Immature natural killer cell (primary cell): Measurements from ENCODE around the gene GPATCH8. TPM values are rescaled to one million over a fixed set of nuclear protein-coding genes. Genes with fewer than 3 reads are reported as not detected.
"Not testable (repeated sequence)": the region's sequence is repeated elsewhere in the genome, so short reads cannot be mapped to it uniquely, and the experiment has no call there.

ENCODE experiments used
- DNase-seq, 3 donors: peaks; one replicate each; pipeline ENCODE4 v3.0.0; 2022; ENCODE audit warnings: mixed read lengths in 1 of 3
- H3K27ac Mint-ChIP-seq, 6 donors: one replicate each; pipeline ENCODE4 v1.8.0; 2020; ENCODE audit warnings: mixed read lengths in 6 of 6, mild to moderate bottlenecking in 5 of 6, inconsistent platforms in 4 of 6, moderate library complexity in 3 of 6
- H3K27me3 Mint-ChIP-seq, 3 donors: one replicate each; pipeline ENCODE4 v1.8.0; 2020 to 2021; ENCODE audit warnings: low read depth in 3 of 3, mild to moderate bottlenecking in 3 of 3, mixed read lengths in 3 of 3, moderate library complexity in 3 of 3, inconsistent platforms in 1 of 3
- H3K36me3 Mint-ChIP-seq, 3 donors: one replicate each; pipeline ENCODE4 v1.8.0; 2020; ENCODE audit warnings: mixed read lengths in 3 of 3, inconsistent platforms in 2 of 3, mild to moderate bottlenecking in 2 of 3
- H3K4me1 Mint-ChIP-seq, 2 donors: one replicate each; pipeline ENCODE4 v1.8.0; 2020; ENCODE audit warnings: inconsistent platforms in 2 of 2, mild to moderate bottlenecking in 2 of 2, mixed read lengths in 2 of 2, moderate library complexity in 1 of 2
- H3K4me3 Mint-ChIP-seq, 5 donors: one replicate each; pipeline ENCODE4 v1.8.0; 2020; ENCODE audit warnings: mild to moderate bottlenecking in 5 of 5, mixed read lengths in 5 of 5, inconsistent platforms in 3 of 5, moderate library complexity in 3 of 5
- H3K9me3 Mint-ChIP-seq, 6 donors: one replicate each; pipeline ENCODE4 v1.8.0; 2020; ENCODE audit warnings: mild to moderate bottlenecking in 6 of 6, mixed read lengths in 6 of 6, inconsistent platforms in 4 of 6, moderate library complexity in 3 of 6
- polyA plus RNA-seq, 3 donors: library from polyadenylated mRNA; unstranded; fragments of 300-500 nt; fragmentation: Illumina TruSeq; gene quantifications; one replicate each; pipeline ENCODE4 v1.2.3, GENCODE V29; 2021

GPATCH8 gene
- polyA plus RNA-seq, 3 donors from 2014 or later, result 15.5 to 101 (median 22.1) TPM

DNA sequence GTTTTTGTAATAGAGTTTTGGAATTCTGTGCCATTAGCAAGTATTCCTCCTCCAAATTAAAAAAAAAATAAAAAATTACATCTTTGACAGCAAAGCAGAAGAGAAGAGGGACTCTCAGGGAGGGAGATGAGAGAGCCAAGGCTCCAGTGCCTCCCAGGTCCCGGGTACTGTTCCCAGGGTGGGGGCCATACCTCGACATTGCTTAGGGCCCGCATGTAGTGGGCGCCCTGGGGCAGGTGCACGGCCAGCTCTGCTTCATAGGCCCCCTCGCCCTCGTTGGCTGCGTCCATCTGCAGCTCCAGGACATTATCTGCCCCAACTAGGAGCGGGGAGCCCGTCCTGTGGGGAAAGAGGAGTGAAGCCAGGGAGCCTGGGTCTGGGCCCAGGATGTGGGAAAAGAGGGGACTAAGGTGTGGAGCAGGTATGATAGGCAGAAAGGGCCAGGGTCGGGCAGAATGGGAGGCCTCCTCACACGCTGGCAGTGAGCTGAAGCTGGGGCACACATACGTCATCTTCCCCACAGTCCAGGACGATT, 125.0 kb downstream of the GPATCH8 start:
- Mint-ChIP-seq H3K4me3 (no peak overlapping the region), H3K27me3 (peaks cover 2 to 10% (median 3%) of the 10 kb centered on the region in 3 donors), H3K27ac (no peak overlapping the region), H3K36me3 (no peaks in the 10 kb centered on the region), H3K4me1 (no peaks in the 10 kb centered on the region), H3K9me3 (no peaks in the 10 kb centered on the region)
- DNase-seq, result no peak

GRCh38 chr17:44376779-44377178, 126.4 kb downstream of the GPATCH8 start:
- no peaks in the 10 kb centered on the region for H3K36me3 Mint-ChIP-seq
- no peaks in the 10 kb centered on the region for H3K4me1 Mint-ChIP-seq
- no peak overlapping the region for H3K4me3 Mint-ChIP-seq
- no peaks in the 10 kb centered on the region for H3K9me3 Mint-ChIP-seq
- peaks cover 3 to 7% (median 6%) of the 10 kb centered on the region in 3 donors for H3K27me3 Mint-ChIP-seq
- H3K27ac Mint-ChIP-seq, result no peak overlapping the region
- DNase-seq, result no peak

- Mint-ChIP-seq H3K27me3 (peaks cover 5 to 7% (median 6%) of the 10 kb centered on the region in 3 donors), H3K36me3 (no peaks in the 10 kb centered on the region), H3K9me3 (no peaks in the 10 kb centered on the region), H3K4me1 (no peaks in the 10 kb centered on the region), H3K27ac (no peak overlapping the region), H3K4me3 (no peak overlapping the region)
- DNase-seq, result no peak
These were observed 127.1 kb downstream of the GPATCH8 start for GRCh38 chr17:44376124-44376523.

DNA sequence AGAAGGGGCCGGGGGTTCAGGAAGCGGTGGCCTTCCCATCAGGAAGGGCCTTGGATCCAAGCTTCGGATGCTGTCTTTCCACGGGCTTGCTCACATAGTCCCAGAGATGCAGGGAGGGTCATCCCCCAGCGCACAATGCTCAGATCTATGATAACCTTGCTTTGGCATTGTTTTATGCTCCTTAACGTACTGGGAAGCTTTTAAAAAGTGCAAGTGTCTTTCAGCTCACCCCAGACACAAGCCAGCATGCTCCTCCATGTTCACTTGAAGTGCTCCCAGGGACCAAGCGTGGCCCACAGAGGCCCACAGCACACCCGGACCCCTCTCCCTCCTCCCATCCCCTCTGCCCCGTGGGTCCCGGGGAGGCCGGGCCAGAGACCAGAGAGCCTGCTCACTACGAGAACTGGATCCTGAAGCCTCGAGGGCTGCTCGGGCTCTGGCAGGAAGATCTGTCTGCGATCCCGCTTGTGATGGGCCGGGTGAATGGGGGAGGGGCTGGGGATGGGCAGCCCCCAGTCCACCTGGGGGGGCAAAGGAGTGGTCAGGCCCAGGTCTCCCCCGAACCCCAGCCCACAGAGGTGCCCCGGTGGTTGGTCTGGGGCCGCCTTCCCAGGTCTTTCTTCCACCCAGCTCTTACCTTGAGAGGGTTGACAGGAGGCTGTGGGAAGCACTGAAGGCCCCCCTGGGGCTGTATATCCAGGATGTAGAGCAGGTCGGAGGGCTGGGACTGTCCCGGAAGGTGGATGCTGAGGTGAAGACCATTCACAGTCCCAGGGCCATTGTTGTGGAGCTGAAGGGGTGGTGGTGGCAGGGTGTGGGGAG, 127.8 kb downstream of the GPATCH8 start:
- H3K27ac Mint-ChIP-seq, result no peak overlapping the region
- peaks cover 5 to 7% (median 6%) of the 10 kb centered on the region in 3 donors for H3K27me3 Mint-ChIP-seq
- H3K36me3 Mint-ChIP-seq, result no peaks in the 10 kb centered on the region
- H3K4me1 Mint-ChIP-seq, result no peaks in the 10 kb centered on the region
- no peaks in the 10 kb centered on the region for H3K9me3 Mint-ChIP-seq
- DNase-seq, result no peak
- H3K4me3 Mint-ChIP-seq, result no peak overlapping the region

DNA sequence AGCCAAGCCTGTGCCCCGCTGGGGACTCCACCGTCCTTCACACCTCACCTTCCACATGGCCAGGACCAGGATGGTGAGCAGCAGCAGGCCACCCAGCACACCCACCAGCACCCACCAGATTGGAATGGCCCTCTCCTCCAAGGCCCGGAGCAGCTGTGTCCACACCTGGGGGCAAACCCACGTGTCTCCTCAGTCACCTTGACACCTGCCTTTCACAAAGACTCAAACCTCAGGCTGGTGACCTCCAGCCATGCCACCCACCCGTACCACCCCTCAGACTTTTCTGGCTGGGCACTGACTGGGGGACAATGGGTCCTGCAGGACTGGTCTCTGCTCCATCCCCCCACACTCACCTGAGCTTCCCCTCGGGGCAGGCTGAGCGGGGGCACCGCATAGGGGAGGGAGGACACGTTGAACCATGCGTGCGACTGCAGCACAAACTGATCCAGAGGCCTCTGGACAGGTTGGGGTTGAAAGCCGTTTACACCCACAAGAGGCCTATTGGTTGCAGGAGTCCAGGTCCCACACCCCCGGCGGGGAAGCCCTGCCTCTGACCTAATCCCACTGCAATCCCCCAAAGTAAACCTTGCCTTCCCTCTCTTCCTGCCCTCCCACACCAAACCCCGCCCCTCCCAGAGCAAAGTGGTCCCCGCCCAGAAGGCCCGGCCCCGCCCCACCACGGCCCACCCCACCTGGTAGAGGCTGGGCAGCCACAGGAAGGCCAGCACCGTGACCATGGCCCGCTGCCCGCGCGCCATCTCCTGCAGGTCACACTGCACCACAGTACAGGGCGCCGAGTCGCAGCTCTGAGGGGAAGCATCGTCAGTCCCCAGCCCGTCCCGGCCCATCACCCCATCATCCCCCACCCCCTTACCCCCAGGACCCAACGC, 128.7 kb downstream of the GPATCH8 start:
- no peak for DNase-seq
- Mint-ChIP-seq H3K36me3 (no peaks in the 10 kb centered on the region), H3K4me3 (no peak overlapping the region), H3K27me3 (peaks cover 5 to 11% (median 8%) of the 10 kb centered on the region in 3 donors), H3K27ac (no peak overlapping the region), H3K9me3 (no peaks in the 10 kb centered on the region), H3K4me1 (peaks cover 3 to 5% of the 10 kb centered on the region in 2 donors)

DNA sequence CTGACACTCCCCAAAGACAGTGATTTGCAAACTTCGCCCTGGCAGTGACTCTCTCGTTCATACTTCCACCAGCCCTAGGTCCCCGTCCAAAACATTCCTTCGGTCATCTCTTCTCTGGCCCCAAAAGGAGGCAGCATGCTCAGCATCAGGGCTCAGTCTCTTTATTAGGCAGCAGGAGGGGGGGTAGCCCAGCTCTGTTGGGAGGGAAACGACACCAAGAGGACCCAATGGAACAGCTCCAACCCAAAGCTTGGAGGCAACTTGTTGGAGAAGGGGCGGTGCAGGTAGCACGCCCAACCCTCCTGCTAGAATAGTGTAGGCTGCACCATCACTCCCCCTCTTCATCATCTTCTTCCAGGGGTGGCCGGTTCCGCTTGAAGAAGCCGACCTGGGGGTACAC, 131.2 kb downstream of the GPATCH8 start:
- Mint-ChIP-seq H3K27ac (no peak overlapping the region), H3K4me1 (peaks cover 8% of the 10 kb centered on the region in 2 donors), H3K27me3 (peaks cover 6 to 13% (median 8%) of the 10 kb centered on the region in 3 donors), H3K9me3 (no peaks in the 10 kb centered on the region), H3K36me3 (no peaks in the 10 kb centered on the region), H3K4me3 (peak overlapping the region in 1 of 5 donors; percentile 15)
- DNase-seq, result no peak

GRCh38 chr17:44369414-44370023, 133.7 kb downstream of the GPATCH8 start:
- Mint-ChIP-seq H3K4me3 (peak overlapping the region; percentile 75 to 87 (median 81)), H3K4me1 (peaks cover 8 to 13% of the 10 kb centered on the region in 2 donors), H3K27me3 (peaks cover 10 to 16% (median 16%) of the 10 kb centered on the region in 3 donors)
- DNase-seq, result peak in 1 of 3 donors; percentile 24
- not testable (repeated sequence) for H3K27ac Mint-ChIP-seq, H3K36me3 Mint-ChIP-seq, H3K9me3 Mint-ChIP-seq

DNA sequence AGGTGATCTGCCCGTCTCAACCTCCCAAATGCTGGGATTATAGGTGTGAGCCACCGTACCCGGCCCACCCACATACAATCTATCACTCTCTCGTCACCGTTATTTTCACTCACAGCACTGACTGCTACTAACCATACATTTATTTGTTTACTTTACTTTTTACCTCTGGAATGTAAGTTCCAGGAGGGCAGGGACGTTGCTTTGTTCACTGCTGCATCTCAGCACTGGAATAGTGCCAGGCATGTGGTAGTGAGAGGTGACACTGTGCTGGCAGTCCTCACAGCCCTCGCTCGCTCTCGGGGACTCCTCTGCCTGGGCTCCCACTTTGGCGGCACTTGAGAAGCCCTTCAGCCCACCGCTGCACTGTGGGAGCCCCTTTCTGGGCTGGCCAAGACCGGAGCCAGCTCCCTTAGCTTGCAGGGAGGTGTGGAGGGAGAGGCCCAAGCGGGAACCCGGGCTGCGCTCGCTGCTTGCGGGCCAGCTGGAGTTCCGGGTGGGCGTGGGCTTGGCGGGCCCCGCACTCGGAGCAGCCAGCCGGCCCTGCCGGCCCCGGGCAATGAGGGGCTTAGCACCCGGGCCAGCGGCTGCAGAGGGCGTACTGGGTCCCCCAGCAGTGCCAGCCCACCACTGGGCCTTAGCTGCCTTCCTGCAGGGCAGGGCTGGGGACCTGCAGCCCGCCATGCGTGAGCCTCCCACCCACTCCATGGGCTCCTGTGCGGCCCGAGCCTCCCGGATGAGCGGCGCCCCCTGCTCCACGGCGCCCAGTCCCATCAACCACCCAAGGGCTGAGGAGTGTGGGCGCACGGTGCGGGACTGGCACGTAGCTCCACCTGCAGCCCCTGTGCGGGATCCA, 134.6 kb downstream of the GPATCH8 start:
- H3K4me3 Mint-ChIP-seq, H3K36me3 Mint-ChIP-seq, H3K27ac Mint-ChIP-seq, DNase-seq, H3K9me3 Mint-ChIP-seq: not testable (repeated sequence)
- peaks cover 9 to 13% of the 10 kb centered on the region in 2 donors for H3K4me1 Mint-ChIP-seq
- peaks cover 10 to 19% (median 16%) of the 10 kb centered on the region in 3 donors for H3K27me3 Mint-ChIP-seq

DNA sequence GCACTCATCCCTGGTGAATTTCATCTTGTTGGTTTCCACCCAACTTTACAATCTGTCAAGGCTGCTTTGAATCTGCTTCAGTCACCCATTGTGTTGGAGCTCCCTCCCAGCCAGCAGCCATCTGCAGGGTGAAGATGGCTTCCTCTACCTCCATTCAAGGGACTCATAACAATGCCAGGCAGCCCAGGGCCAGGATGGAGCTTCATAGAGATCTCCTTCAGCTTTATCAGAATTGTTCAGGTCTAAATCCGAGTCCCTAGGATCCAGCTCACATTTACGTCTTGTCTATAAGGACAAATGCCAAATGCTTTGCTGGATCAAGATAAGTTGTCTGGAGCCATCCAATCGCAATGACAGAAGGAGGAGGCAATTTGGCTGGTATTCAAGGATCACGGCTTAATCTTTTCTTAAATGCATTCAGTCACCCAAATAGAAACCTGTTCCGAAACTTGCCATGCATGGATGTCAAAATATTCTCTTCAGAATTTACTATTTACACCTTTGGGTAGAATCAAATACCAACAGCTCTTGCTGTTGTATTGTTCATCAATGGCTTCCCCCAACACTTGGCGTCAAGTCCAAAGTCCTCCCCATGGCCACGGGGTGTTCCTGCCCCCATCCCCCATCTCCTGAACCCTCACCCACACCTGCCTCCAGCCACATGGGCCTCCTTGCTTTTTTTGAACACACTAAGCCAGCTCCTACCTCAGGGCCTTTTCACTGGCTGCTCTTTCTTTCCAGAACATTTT, 135.8 kb downstream of the GPATCH8 start:
- Mint-ChIP-seq H3K4me1 (peaks cover 10 to 13% of the 10 kb centered on the region in 2 donors), H3K36me3 (no peaks in the 10 kb centered on the region), H3K4me3 (no peak overlapping the region), H3K27ac (no peak overlapping the region), H3K9me3 (no peaks in the 10 kb centered on the region), H3K27me3 (peaks cover 6 to 19% (median 16%) of the 10 kb centered on the region in 3 donors)
- no peak for DNase-seq

GRCh38 chr17:44365051-44365450, 138.2 kb downstream of the GPATCH8 start:
- H3K27ac Mint-ChIP-seq, DNase-seq, H3K9me3 Mint-ChIP-seq, H3K36me3 Mint-ChIP-seq: not testable (repeated sequence)
- peaks cover 10 to 13% of the 10 kb centered on the region in 2 donors for H3K4me1 Mint-ChIP-seq
- peaks cover 8 to 17% (median 13%) of the 10 kb centered on the region in 3 donors for H3K27me3 Mint-ChIP-seq
- H3K4me3 Mint-ChIP-seq, result peak overlapping the region; percentile 9 to 78 (median 70)

DNA sequence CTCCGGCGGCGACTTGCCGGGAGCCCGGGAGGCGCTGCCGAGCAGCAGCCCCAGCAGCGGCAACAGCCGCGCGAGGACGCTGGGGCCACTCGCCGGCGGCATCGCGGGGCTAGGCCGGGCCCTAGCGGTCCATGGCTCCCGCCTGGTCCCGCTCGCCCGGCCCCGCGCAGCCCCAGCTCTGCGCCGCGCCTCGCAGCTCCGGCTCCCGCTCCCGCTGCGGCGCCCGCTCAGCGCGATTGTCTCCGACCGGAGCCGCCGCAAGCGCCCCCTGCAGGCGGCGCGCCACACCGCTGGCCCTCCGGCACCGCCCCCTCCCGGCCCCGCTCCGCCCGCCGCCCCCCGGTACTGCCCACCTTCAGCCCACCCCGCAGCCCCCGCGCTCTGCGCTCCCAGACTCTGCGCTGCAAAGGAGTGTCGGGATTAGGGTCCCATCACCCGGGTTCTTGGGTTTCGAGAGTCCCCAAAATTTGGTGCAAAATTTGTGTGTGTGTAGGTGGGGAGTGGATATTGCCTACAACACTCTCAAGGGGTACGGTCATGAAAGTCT, 139.5 kb downstream of the GPATCH8 start, which contains the start of gene FAM171A2:
Gene FAM171A2, minus strand, starts transcription at position 241 of the 547 bp plus-strand sequence. Its CDS starts 139 bp downstream, at position 102.
- peak; percentile 64 to 71 (median 69) for DNase-seq
- no peaks in the 10 kb centered on the region for H3K36me3 Mint-ChIP-seq
- peaks cover 6 to 17% (median 10%) of the 10 kb centered on the region in 3 donors for H3K27me3 Mint-ChIP-seq
- peaks cover 3 to 5% of the 10 kb centered on the region in 2 donors for H3K4me1 Mint-ChIP-seq
- peak within 1 kb of the TSS; percentile 76 to 88 (median 82) for H3K4me3 Mint-ChIP-seq
- no peak within 1 kb of the TSS for H3K27ac Mint-ChIP-seq
- no peaks in the 10 kb centered on the region for H3K9me3 Mint-ChIP-seq
